ENCODE measurements around the gene PNPLA2. TPM values are rescaled to one million over a fixed set of nuclear protein-coding genes. Genes with fewer than 3 reads are reported as not detected.

The PNPLA2 gene
- total and polyA plus RNA-seq, 7 donors = 64.8 to 247 (median 125) TPM

- no peak for TF ChIP-seq CTCF (IDR thresholded peaks at IDR 0.05)
- Histone ChIP-seq H3K4me1 (peaks cover 10% of the 10 kb centered on the region), H3K9me3 (no peaks in the 10 kb centered on the region), H3K36me3 (ENCODE audit: insufficient read depth in 1 of 2, low read depth in 1 of 2) (no peaks in the 10 kb centered on the region), H3K4me3 (no peak overlapping the region), H3K27me3 (ENCODE audit: insufficient read depth in 3 of 3, low read length in 2 of 3) (peaks cover 0 to 11% (median 0%) of the 10 kb centered on the region in 3 donors), H3K27ac (no peak overlapping the region)
- 84 to 86% (median 85%) methylated on average over 14 to 15 of the region's 15 CpGs for WGBS, 3 donors
- intact Hi-C loops (cut with DNase I) = no loop called here
- no peak for DNase-seq
- no peak for ATAC-seq
Observed at GRCh38 chr11:852762-853161, 34.0 kb downstream of the PNPLA2 start.

GRCh38 chr11:853682-854448 is 35.2 kb downstream of the PNPLA2 start:
- TF ChIP-seq CTCF (IDR thresholded peaks at IDR 0.05) = no peak
- no peaks in the 10 kb centered on the region for H3K9me3 ChIP-seq
- DNase-seq (no peak), ATAC-seq (no peak)
- 93 to 96% (median 93%) methylated on average over 25 to 27 of the region's 27 CpGs for WGBS, 3 donors
- intact Hi-C loops (cut with DNase I) = no loop called here
- H3K36me3 ChIP-seq (ENCODE audit: insufficient read depth in 1 of 2, low read depth in 1 of 2) = no peaks in the 10 kb centered on the region
- peaks cover 5% of the 10 kb centered on the region for H3K4me1 ChIP-seq
- H3K4me3 ChIP-seq = no peak overlapping the region
- no peak overlapping the region for H3K27ac ChIP-seq
- H3K27me3 ChIP-seq (ENCODE audit: insufficient read depth in 3 of 3, low read length in 2 of 3) = peaks cover 0 to under 1% (median 0%) of the 10 kb centered on the region in 3 donors

GRCh38 chr11:854601-855329 is 36.1 kb downstream of the PNPLA2 start:
- H3K27ac ChIP-seq = no peak overlapping the region
- H3K9me3 ChIP-seq = no peaks in the 10 kb centered on the region
- DNase-seq = no peak
- intact Hi-C loops (cut with DNase I) = no loop called here
- H3K4me3 ChIP-seq = no peak overlapping the region
- WGBS, 3 donors = 79 to 84% (median 79%) methylated on average over 19 to 20 of the region's 20 CpGs
- ATAC-seq = no peak
- H3K27me3 ChIP-seq (ENCODE audit: insufficient read depth in 3 of 3, low read length in 2 of 3) = no peaks in the 10 kb centered on the region
- no peak for TF ChIP-seq CTCF (IDR thresholded peaks at IDR 0.05)
- no peaks in the 10 kb centered on the region for H3K36me3 ChIP-seq (ENCODE audit: insufficient read depth in 1 of 2, low read depth in 1 of 2)
- peaks cover 3% of the 10 kb centered on the region for H3K4me1 ChIP-seq

- Histone ChIP-seq H3K4me3 (no peak overlapping the region), H3K27me3 (ENCODE audit: insufficient read depth in 3 of 3, low read length in 2 of 3) (no peaks in the 10 kb centered on the region), H3K9me3 (no peaks in the 10 kb centered on the region), H3K36me3 (ENCODE audit: insufficient read depth in 1 of 2, low read depth in 1 of 2) (no peaks in the 10 kb centered on the region), H3K4me1 (peaks cover 4% of the 10 kb centered on the region), H3K27ac (no peak overlapping the region)
- ATAC-seq (no peak), DNase-seq (no peak)
- WGBS, 3 donors = 84 to 89% (median 88%) methylated on average over 6 to 7 of the region's 7 CpGs
- TF ChIP-seq CTCF (IDR thresholded peaks at IDR 0.05) = no peak
- intact Hi-C loops (cut with DNase I) = no loop called here
Observed at GRCh38 chr11:855330-855674, 36.6 kb downstream of the PNPLA2 start.

All from psoas muscle (tissue), 8 donors.